ENCODE results near the gene ZNF385B. TPM values are rescaled to one million over a fixed set of nuclear protein-coding genes. Genes with fewer than 3 reads are reported as not detected.

The ZNF385B gene
- total RNA-seq, 3 donors from 2014 or later: 3.4 to 8.8 (median 4.5) TPM

GRCh38 chr2:179488563-179488962 is 372.8 kb downstream of the ZNF385B start:
- Histone ChIP-seq H3K9me3 (no peaks in the 10 kb centered on the region), H3K27ac (no peak overlapping the region), H3K36me3 (no peaks in the 10 kb centered on the region), H3K4me1 (no peaks in the 10 kb centered on the region), H3K4me3 (no peak overlapping the region), H3K27me3 (no peaks in the 10 kb centered on the region)
- DNase-seq (ENCODE audit: low spot score in 2 of 2): no peak
- TF ChIP-seq POLR2A (IDR thresholded peaks at IDR 0.05) (no peak), POLR2AphosphoS5 (IDR thresholded peaks at IDR 0.05) (no peak)
- TF ChIP-seq, protein P1, sequence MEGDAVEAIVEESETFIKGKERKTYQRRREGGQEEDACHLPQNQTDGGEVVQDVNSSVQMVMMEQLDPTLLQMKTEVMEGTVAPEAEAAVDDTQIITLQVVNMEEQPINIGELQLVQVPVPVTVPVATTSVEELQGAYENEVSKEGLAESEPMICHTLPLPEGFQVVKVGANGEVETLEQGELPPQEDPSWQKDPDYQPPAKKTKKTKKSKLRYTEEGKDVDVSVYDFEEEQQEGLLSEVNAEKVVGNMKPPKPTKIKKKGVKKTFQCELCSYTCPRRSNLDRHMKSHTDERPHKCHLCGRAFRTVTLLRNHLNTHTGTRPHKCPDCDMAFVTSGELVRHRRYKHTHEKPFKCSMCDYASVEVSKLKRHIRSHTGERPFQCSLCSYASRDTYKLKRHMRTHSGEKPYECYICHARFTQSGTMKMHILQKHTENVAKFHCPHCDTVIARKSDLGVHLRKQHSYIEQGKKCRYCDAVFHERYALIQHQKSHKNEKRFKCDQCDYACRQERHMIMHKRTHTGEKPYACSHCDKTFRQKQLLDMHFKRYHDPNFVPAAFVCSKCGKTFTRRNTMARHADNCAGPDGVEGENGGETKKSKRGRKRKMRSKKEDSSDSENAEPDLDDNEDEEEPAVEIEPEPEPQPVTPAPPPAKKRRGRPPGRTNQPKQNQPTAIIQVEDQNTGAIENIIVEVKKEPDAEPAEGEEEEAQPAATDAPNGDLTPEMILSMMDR (IDR thresholded peaks at IDR 0.05): no peak
- intact Hi-C loops (cut with DNase I; ENCODE audit: low total_unique reads): loop anchor here (5.0 kb wide), 1 partner anchor 779 kb away; no protein-coding TSS in a partner anchor

DNA sequence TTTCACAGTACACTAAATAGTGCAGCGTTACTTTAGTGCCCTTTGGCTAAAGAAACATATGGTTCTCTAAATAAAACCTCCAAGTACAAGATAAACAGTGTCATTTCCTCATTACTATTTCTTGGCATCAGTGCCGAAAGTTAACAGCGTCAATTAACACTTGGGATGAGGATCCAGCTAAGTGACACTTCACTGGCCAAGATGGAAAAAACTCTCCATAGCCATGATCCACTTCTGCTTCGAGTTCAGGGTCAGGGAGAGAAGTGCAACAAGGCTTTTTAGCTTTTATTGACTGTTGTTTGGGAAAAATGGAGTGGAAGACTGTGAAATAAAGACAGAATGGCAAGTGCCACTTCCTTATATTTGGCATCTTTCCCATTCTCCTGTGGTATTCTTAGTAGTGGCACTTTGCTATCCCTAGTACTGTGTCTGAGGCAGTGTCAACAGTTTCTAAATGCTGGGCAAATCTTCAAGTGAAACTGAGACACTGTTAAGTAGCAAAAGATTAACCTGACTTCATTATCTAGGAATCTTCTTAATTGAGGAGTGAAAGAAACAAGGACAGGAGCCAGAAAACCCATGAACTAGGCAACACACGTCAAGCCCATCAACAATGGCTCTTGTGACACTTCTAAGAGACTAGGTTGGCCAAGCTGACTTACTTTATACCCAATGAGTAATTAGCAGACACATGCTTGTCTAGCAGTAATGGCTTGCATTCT is 374.2 kb downstream of the ZNF385B start:
- no peak overlapping the region for H3K27ac ChIP-seq
- H3K9me3 ChIP-seq: no peaks in the 10 kb centered on the region
- H3K36me3 ChIP-seq: no peaks in the 10 kb centered on the region
- no peak for DNase-seq (ENCODE audit: low spot score in 2 of 2)
- TF ChIP-seq POLR2A (IDR thresholded peaks at IDR 0.05) (no peak), POLR2AphosphoS5 (IDR thresholded peaks at IDR 0.05) (no peak)
- TF ChIP-seq, protein P1 (IDR thresholded peaks at IDR 0.05): no peak
- H3K27me3 ChIP-seq: no peaks in the 10 kb centered on the region
- no peaks in the 10 kb centered on the region for H3K4me1 ChIP-seq
- intact Hi-C loops (cut with DNase I; ENCODE audit: low total_unique reads): loop anchor here (5.0 kb wide), 1 partner anchor 780 kb away; no protein-coding TSS in a partner anchor
- no peak overlapping the region for H3K4me3 ChIP-seq

GRCh38 chr2:179483131-179483530 is 378.3 kb downstream of the ZNF385B start:
- Histone ChIP-seq H3K27ac (no peak overlapping the region), H3K36me3 (no peaks in the 10 kb centered on the region), H3K27me3 (no peaks in the 10 kb centered on the region), H3K9me3 (no peaks in the 10 kb centered on the region), H3K4me1 (no peaks in the 10 kb centered on the region), H3K4me3 (no peak overlapping the region)
- no peak for DNase-seq (ENCODE audit: low spot score in 2 of 2)
- TF ChIP-seq POLR2A (IDR thresholded peaks at IDR 0.05) (no peak), POLR2AphosphoS5 (IDR thresholded peaks at IDR 0.05) (no peak)
- TF ChIP-seq, protein P1 (IDR thresholded peaks at IDR 0.05): no peak
- intact Hi-C loops (cut with DNase I; ENCODE audit: low total_unique reads): no loop called here

GRCh38 chr2:179479947-179480346 is 381.5 kb downstream of the ZNF385B start:
- DNase-seq (ENCODE audit: low spot score in 2 of 2): no peak
- intact Hi-C loops (cut with DNase I; ENCODE audit: low total_unique reads): no loop called here

DNA sequence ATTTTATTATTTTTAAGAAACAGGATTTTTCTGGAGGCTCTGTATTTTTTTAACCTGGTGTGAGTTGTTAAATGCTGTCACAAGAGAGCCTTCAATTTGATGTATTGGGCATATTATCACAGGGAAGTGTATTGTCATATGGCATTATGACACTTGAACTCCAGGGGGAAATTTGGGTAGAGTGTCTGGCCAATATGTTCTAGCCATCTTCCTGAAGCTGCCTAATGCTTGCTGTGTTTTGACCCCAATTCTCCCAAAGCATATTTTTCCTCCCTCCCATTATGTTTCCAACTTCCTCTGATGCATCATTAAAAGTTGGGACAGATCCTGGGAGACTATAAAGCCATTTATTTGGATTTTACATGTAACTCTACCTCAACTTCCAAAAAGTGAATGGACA is 382.6 kb downstream of the ZNF385B start:
- TF ChIP-seq POLR2A (IDR thresholded peaks at IDR 0.05) (no peak), POLR2AphosphoS5 (IDR thresholded peaks at IDR 0.05) (no peak)
- TF ChIP-seq, protein P1 (IDR thresholded peaks at IDR 0.05): no peak
- Histone ChIP-seq H3K27me3 (no peaks in the 10 kb centered on the region), H3K36me3 (no peaks in the 10 kb centered on the region), H3K4me3 (no peak overlapping the region), H3K27ac (no peak overlapping the region), H3K4me1 (no peaks in the 10 kb centered on the region), H3K9me3 (no peaks in the 10 kb centered on the region)
- intact Hi-C loops (cut with DNase I; ENCODE audit: low total_unique reads): no loop called here
- DNase-seq (ENCODE audit: low spot score in 2 of 2): no peak

More at GRCh38 chr2:179479947-179480346, 381.5 kb downstream of the ZNF385B start:
- H3K27me3 ChIP-seq: no peaks in the 10 kb centered on the region
- no peaks in the 10 kb centered on the region for H3K4me1 ChIP-seq
- TF ChIP-seq POLR2AphosphoS5 (IDR thresholded peaks at IDR 0.05) (no peak), POLR2A (IDR thresholded peaks at IDR 0.05) (no peak)
- TF ChIP-seq, protein P1 (IDR thresholded peaks at IDR 0.05): no peak
- H3K36me3 ChIP-seq: no peaks in the 10 kb centered on the region
- H3K9me3 ChIP-seq: no peaks in the 10 kb centered on the region
- H3K4me3 ChIP-seq: no peak overlapping the region
- H3K27ac ChIP-seq: no peak overlapping the region
